Panc1 (cell line): ENCODE data around the gene CSMD2. TPM values are rescaled to one million over a fixed set of nuclear protein-coding genes. Genes with fewer than 3 reads are reported as not detected.

Experiments
- ATAC-seq: fragments of 200-7000 bp; cut with Tn5 transposase; 2 replicates; pipeline ENCODE4 v1.9.1; 2020; ENCODE audit warnings: mild to moderate bottlenecking, moderate library complexity
- BruUV-seq: library from RNA; stranded (reverse); fragments of 400-500 nt; replicated peaks from 2 replicates; lab custom pipeline; 2021; lab: Mats Ljungman, UMichigan
- CTCF ChIA-PET: fragments of 300-600 bp; sonication (Branson Sonifier 250); formaldehyde crosslinking; loops from one replicate; lab custom pipeline; 2022; ENCODE audit warnings: antibody characterized with exemption; lab: Charles Lee
- POLR2A ChIA-PET: fragments of 300-600 bp; sonication (Branson Sonifier 250); formaldehyde crosslinking; loops from one replicate; lab custom pipeline; 2022; ENCODE audit warnings: antibody characterized with exemption; lab: Charles Lee
- DNase-seq: peaks from one replicate; pipeline ENCODE4 v3.0.0-alpha.2; 2010; ENCODE audit warnings: low read depth, low spot score
- H3K27ac ChIP-seq: 2 replicates; pipeline ENCODE4 v1.5.1; 2011; ENCODE audit warnings: mild to moderate bottlenecking, low read length, inconsistent platforms
- H3K27me3 ChIP-seq: fragments of 200-500 bp; sonication (Bioruptor generic); 2 replicates; pipeline ENCODE4 v1.6.0; 2014; ENCODE audit warnings: low read length, inconsistent platforms; ENCODE audit not compliant: control insufficient read depth, insufficient read depth
- H3K36me3 ChIP-seq: fragments of 200-500 bp; sonication (Bioruptor generic); 2 replicates; pipeline ENCODE4 v1.5.1; 2014; ENCODE audit warnings: inconsistent platforms, mild to moderate bottlenecking, low read length, moderate library complexity; ENCODE audit not compliant: control insufficient read depth, insufficient read depth
- H3K4me1 ChIP-seq: 2 replicates; pipeline ENCODE4 v1.5.1; 2011; ENCODE audit warnings: inconsistent platforms, mild to moderate bottlenecking, low read length, moderate library complexity; ENCODE audit not compliant: control insufficient read depth, insufficient read depth
- H3K4me3 ChIP-seq, 2 experiments: 2 replicates each; pipeline ENCODE4 v1.5.1; 2011 to 2012; ENCODE audit warnings: low read depth in 2 of 2, low read length in 2 of 2, mild to moderate bottlenecking in 2 of 2, inconsistent platforms in 1 of 2, moderate library complexity in 1 of 2
- H3K9me3 ChIP-seq: fragments of 200-500 bp; sonication (Bioruptor generic); 2 replicates; pipeline ENCODE4 v1.5.1; 2014; ENCODE audit warnings: low read depth, mild to moderate bottlenecking, inconsistent platforms, low read length, moderate library complexity; ENCODE audit not compliant: control insufficient read depth, insufficient read depth
- POLR2AphosphoS5 ChIP-seq: IDR thresholded peaks from 2 replicates; pipeline ENCODE4 v1.6.1; 2012; ENCODE audit warnings: mild to moderate bottlenecking, low read depth, low read length, moderate library complexity
- SIN3A ChIP-seq: IDR thresholded peaks from 2 replicates; pipeline ENCODE4 v1.6.1; 2012; ENCODE audit warnings: low read depth, mild to moderate bottlenecking, low read length, moderate library complexity, borderline replicate concordance; ENCODE audit not compliant: insufficient read depth
- TCF7L2 ChIP-seq: IDR thresholded peaks from 2 replicates; pipeline ENCODE4 v1.6.1; 2011; ENCODE audit warnings: mild to moderate bottlenecking, low read depth, low read length, inconsistent platforms
- in situ Hi-C: cut with HindIII; loops from 2 replicates; pipeline ENCODE4 v1.10.0; 2016; ENCODE audit warnings: low sequenced_read_pairs, low pct_unique_long_range_greater_than_20kb
- intact Hi-C: fragments of 100-400 bp; cut with micrococcal nuclease; formaldehyde crosslinking; loops from one replicate; pipeline ENCODE4 v1.10.0; 2022; ENCODE audit not compliant: unreplicated experiment
- total RNA-seq: library from RNA; stranded (reverse); gene quantifications from one replicate; pipeline ENCODE4 v1.2.1, GENCODE V29; 2021; ENCODE audit not compliant: unreplicated experiment
- TF ChIP-seq, protein P1 (sequence below): fragments of 450-650 bp; IDR thresholded peaks from 2 replicates; pipeline ENCODE4 v1.5.1; 2017; ENCODE audit warnings: mild to moderate bottlenecking
- TF ChIP-seq, protein P2 (sequence below), 2 experiments: IDR thresholded peaks; 2 replicates each; pipeline ENCODE4 v1.6.1; 2011 to 2012; ENCODE audit warnings: low read depth in 2 of 2, control low read depth in 1 of 2, low read length in 1 of 2, mild to moderate bottlenecking in 1 of 2, moderate library complexity in 1 of 2; ENCODE audit not compliant: insufficient read depth in 1 of 2

The CSMD2 gene
- total RNA-seq, 1 experiment from 2014 or later = not detected

DNA sequence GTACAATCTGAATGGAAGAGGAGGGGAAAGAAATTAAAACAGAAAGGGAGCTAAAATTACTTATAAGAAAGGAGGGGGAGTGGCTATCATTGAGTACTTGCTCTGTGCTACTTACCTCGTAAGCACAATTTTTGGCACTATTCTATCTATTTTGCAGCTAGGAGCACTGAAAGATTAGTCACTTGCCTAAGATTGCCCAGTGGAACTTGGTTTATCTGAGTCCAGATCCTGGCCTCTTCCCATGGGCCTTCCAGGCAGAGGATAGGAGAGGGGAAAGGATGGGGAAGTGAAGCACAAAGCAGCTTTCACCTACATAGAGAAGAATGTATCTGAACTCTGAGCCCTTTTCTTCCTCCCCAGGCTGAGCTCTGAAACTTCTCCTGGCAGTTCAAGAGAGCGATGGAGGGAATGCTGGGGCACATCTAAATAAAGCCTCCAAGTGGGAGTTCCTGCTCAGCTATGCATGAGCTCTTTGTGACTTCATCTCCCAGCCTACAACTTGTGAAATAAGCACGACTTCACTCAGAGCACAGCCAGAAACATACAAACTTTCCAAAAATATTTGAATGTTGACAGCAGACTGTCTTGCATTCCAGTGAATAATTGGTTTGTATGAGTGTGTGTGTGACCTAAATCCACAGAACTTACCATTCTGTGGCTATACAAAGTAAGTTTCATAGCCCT lies 271.7 kb downstream of the CSMD2 start:
- POLR2A ChIA-PET = no interaction called here
- DNase-seq (no peak), ATAC-seq (no peak)
- TF ChIP-seq, protein P1, sequence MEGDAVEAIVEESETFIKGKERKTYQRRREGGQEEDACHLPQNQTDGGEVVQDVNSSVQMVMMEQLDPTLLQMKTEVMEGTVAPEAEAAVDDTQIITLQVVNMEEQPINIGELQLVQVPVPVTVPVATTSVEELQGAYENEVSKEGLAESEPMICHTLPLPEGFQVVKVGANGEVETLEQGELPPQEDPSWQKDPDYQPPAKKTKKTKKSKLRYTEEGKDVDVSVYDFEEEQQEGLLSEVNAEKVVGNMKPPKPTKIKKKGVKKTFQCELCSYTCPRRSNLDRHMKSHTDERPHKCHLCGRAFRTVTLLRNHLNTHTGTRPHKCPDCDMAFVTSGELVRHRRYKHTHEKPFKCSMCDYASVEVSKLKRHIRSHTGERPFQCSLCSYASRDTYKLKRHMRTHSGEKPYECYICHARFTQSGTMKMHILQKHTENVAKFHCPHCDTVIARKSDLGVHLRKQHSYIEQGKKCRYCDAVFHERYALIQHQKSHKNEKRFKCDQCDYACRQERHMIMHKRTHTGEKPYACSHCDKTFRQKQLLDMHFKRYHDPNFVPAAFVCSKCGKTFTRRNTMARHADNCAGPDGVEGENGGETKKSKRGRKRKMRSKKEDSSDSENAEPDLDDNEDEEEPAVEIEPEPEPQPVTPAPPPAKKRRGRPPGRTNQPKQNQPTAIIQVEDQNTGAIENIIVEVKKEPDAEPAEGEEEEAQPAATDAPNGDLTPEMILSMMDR = no peak
- no peak for TF ChIP-seq SIN3A
- no peak for TF ChIP-seq TCF7L2
- TF ChIP-seq POLR2AphosphoS5 = no peak
- TF ChIP-seq, protein P2, sequence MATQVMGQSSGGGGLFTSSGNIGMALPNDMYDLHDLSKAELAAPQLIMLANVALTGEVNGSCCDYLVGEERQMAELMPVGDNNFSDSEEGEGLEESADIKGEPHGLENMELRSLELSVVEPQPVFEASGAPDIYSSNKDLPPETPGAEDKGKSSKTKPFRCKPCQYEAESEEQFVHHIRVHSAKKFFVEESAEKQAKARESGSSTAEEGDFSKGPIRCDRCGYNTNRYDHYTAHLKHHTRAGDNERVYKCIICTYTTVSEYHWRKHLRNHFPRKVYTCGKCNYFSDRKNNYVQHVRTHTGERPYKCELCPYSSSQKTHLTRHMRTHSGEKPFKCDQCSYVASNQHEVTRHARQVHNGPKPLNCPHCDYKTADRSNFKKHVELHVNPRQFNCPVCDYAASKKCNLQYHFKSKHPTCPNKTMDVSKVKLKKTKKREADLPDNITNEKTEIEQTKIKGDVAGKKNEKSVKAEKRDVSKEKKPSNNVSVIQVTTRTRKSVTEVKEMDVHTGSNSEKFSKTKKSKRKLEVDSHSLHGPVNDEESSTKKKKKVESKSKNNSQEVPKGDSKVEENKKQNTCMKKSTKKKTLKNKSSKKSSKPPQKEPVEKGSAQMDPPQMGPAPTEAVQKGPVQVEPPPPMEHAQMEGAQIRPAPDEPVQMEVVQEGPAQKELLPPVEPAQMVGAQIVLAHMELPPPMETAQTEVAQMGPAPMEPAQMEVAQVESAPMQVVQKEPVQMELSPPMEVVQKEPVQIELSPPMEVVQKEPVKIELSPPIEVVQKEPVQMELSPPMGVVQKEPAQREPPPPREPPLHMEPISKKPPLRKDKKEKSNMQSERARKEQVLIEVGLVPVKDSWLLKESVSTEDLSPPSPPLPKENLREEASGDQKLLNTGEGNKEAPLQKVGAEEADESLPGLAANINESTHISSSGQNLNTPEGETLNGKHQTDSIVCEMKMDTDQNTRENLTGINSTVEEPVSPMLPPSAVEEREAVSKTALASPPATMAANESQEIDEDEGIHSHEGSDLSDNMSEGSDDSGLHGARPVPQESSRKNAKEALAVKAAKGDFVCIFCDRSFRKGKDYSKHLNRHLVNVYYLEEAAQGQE (IDR thresholded peaks at IDR 0.05; ENCODE audit: insufficient read depth in 1 of 2, low read depth in 2 of 2, low read length in 1 of 2) = no peak
- CTCF ChIA-PET = no interaction called here
- Histone ChIP-seq H3K9me3 (no peaks in the 10 kb centered on the region), H3K27me3 (no peaks in the 10 kb centered on the region), H3K36me3 (no peaks in the 10 kb centered on the region), H3K4me3 (no peak overlapping the region), H3K27ac (no peak overlapping the region), H3K4me1 (no peaks in the 10 kb centered on the region)
- intact Hi-C loops (no loop called here), in situ Hi-C loops (no loop called here)
- no TSS peak for BruUV-seq

DNA sequence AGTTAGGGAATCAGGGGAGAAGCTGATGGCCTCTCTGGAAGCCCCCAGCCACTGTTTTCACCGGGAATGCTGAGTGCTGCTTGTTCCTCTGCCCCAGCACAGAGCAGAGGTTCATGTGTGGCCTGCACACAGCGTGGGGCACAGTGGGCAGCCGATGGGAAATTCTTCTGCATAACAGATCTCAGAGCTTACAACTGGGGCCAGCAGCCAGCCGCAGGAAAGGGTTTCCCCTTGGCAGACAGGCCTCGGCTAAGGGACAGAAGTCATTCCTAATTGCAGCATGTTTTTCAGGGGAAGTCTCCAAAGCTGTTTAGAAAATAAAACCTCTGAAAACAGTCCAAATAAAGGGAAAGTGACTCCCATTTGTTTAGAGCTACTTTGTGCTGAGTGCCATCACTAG lies 278.5 kb downstream of the CSMD2 start:
- CTCF ChIA-PET = no interaction called here

More for the DNA sequence above, 278.5 kb downstream of the CSMD2 start:
- no peaks in the 10 kb centered on the region for H3K36me3 ChIP-seq
- H3K4me3 ChIP-seq = no peak overlapping the region
- ATAC-seq (no peak), DNase-seq (no peak)
- H3K9me3 ChIP-seq = no peaks in the 10 kb centered on the region
- BruUV-seq = no TSS peak
- H3K27me3 ChIP-seq = peaks cover 4% of the 10 kb centered on the region; the same call in 1 of the 2 replicates
- POLR2A ChIA-PET = no interaction called here
- in situ Hi-C loops = no loop called here
- intact Hi-C loops = no loop called here
- H3K27ac ChIP-seq = no peak overlapping the region
- H3K4me1 ChIP-seq = no peaks in the 10 kb centered on the region
- TF ChIP-seq TCF7L2 (no peak), POLR2AphosphoS5 (no peak), SIN3A (no peak)
- TF ChIP-seq, protein P2 (IDR thresholded peaks at IDR 0.05; ENCODE audit: insufficient read depth in 1 of 2, low read depth in 2 of 2, low read length in 1 of 2) = no peak
- TF ChIP-seq, protein P1 = no peak
